ENCODE data around the gene OPN1MW.
"Not testable (repeated sequence)": the region's sequence is repeated elsewhere in the genome, so short reads cannot be mapped to it uniquely, and the experiment has no call there.

GRCh38 chrX:154192846-154193245, 10.4 kb downstream of the OPN1MW start:
- TF ChIP-seq IRF1 (CRISPR knock-in tag; IDR thresholded peaks at IDR 0.05); FOXP4 (CRISPR knock-in tag; IDR thresholded peaks at IDR 0.05); CTCF (IDR thresholded peaks at IDR 0.05); ZNF512 (CRISPR knock-in tag; IDR thresholded peaks at IDR 0.05; ENCODE audit: borderline replicate concordance); JUN (CRISPR knock-in tag; IDR thresholded peaks at IDR 0.05); ATF2 (CRISPR knock-in tag; IDR thresholded peaks at IDR 0.05; ENCODE audit: borderline replicate concordance, low read depth); NR3C1 (CRISPR knock-in tag; conservative IDR thresholded peaks at IDR 0.05; ENCODE audit: low read depth); FOXK1 (CRISPR knock-in tag; IDR thresholded peaks at IDR 0.05): not testable (repeated sequence)
